AG04449 (cell line): ENCODE measurements around the gene STARD3NL.

Source experiments
- CTCF ChIA-PET: fragments of 350-600 bp; formaldehyde crosslinking; extraction: SDS; loops from one replicate; lab custom pipeline; 2021; ENCODE audit warnings: antibody characterized with exemption; lab: Yijun Ruan, JAX
- POLR2A ChIA-PET: fragments of 400-600, 350-600 bp; formaldehyde crosslinking; extraction: SDS; loops from one replicate; lab custom pipeline; 2020; ENCODE audit warnings: antibody characterized with exemption, inconsistent platforms; lab: Yijun Ruan, JAX
- DNase-seq: peaks from one replicate; pipeline ENCODE4 v3.0.0-alpha.2; 2010; ENCODE audit warnings: low read depth, low spot score
- H3K4me3 ChIP-seq: 2 replicates; pipeline ENCODE4 v1.5.1; 2011; ENCODE audit warnings: low read depth, mild to moderate bottlenecking, control low read depth, low read length
- TF ChIP-seq, protein P1 (sequence below): IDR thresholded peaks from one replicate; pipeline ENCODE4 v1.5.1; 2011; ENCODE audit warnings: mild to moderate bottlenecking, moderate library complexity, low read length, control low read depth, inconsistent platforms; ENCODE audit not compliant: insufficient read depth; ENCODE audit errors: missing control alignments

STARD3NL gene

DNA sequence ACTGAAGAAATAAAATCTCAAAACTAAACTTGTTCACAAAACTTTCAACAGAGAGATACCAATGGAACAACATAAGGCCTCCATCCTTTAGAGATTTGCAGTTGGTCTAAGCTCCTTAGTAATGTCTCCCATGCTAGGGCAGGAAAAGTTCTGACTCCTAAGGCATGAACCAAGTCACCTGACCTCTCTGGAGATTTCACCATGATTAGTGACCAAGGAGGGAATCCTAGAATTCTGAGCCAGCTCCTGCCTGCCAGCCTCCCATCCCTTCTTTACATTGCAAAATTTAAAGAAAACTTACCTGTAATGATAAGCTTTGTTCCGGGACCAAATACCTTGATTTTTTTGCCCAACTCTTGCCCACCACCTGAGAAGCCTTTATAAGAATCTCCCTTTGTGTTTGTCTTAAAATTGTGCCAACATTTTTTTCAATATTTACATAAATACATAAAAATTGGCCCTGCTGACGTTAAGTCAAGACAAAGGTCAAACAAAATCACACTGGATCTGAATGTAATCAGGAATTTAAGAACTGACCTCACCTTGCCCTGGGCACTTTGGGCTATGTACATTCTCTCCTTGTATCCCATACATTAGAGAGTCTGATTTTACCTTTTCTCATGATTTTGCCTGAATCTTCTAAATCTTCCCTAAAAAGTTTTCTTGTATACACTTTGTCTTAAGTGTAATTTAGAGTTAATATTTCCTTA lies 95.4 kb downstream of the STARD3NL start, which contains the start of gene TARP:
Gene TARP, minus strand, starts transcription at position 351 of the 710 bp plus-strand sequence.
- CTCF ChIA-PET: no interaction called here
- POLR2A ChIA-PET: no interaction called here
- H3K4me3 ChIP-seq: no peak within 1 kb of the TSS
- DNase-seq: no peak
- TF ChIP-seq, protein P1, sequence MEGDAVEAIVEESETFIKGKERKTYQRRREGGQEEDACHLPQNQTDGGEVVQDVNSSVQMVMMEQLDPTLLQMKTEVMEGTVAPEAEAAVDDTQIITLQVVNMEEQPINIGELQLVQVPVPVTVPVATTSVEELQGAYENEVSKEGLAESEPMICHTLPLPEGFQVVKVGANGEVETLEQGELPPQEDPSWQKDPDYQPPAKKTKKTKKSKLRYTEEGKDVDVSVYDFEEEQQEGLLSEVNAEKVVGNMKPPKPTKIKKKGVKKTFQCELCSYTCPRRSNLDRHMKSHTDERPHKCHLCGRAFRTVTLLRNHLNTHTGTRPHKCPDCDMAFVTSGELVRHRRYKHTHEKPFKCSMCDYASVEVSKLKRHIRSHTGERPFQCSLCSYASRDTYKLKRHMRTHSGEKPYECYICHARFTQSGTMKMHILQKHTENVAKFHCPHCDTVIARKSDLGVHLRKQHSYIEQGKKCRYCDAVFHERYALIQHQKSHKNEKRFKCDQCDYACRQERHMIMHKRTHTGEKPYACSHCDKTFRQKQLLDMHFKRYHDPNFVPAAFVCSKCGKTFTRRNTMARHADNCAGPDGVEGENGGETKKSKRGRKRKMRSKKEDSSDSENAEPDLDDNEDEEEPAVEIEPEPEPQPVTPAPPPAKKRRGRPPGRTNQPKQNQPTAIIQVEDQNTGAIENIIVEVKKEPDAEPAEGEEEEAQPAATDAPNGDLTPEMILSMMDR: no peak

DNA sequence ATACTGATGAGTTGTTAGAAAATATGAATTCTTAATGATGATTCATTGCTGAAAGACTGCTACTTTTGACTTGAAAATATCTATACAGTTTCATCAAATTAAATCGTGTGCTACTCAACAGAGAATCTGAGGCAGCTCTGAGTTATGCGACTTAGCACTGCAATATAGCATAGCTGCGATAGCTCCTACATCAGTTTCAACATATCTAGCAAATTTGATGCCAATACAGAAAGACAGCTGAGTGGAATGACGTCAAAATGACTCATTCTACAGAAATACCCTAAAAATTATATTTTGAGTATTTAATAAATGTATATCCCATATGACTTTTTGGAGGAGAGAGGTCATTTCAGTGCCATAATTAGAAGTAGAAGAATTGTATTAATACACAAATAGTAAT lies 96.4 kb downstream of the STARD3NL start:
- ChIA-PET POLR2A (no interaction called here), CTCF (interaction anchor here (1.1 kb wide), 1 partner anchor 58 kb away, joined by 4 read pairs; no protein-coding TSS in a partner anchor)
- TF ChIP-seq, protein P1: no peak
- no peak for DNase-seq
- no peak overlapping the region for H3K4me3 ChIP-seq

DNA sequence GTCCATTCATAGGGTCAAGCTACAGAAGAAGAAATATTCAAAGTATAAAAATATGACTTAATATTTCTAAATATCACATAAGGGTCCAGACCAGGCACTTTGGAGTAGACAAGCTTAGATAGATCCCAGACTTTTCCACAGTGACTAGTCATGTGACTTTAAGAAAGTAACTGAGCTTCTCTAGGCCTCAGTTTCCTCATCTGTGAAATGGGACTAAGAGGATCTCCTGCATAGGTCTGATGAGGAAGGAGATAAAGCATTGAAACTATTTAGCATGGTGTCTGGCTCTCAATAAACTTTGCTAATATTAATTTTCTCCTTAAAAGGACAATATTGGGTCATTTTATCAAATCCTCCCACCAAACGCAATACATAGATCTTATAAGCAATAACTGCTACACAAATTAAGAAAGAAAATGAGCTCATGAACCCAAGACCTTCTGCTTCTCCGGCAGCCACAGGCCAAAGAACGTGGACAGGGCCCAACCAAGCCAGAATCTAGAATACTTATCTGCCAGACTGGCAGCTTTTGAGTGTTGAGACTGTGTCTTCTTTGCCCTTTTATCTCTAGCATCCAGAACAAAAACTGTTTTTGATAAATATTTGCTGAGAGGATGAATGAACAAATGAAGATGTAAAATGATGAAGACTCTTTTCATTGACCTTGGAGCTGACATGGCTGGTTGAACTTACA lies 97.0 kb downstream of the STARD3NL start:
- no peak overlapping the region for H3K4me3 ChIP-seq
- TF ChIP-seq, protein P1: no peak
- ChIA-PET POLR2A (no interaction called here), CTCF (interaction anchor here (1.1 to 1.4 kb wide), 2 partner anchors 45 to 59 kb away, joined by 3 to 4 read pairs; no protein-coding TSS in a partner anchor)
- no peak for DNase-seq

DNA sequence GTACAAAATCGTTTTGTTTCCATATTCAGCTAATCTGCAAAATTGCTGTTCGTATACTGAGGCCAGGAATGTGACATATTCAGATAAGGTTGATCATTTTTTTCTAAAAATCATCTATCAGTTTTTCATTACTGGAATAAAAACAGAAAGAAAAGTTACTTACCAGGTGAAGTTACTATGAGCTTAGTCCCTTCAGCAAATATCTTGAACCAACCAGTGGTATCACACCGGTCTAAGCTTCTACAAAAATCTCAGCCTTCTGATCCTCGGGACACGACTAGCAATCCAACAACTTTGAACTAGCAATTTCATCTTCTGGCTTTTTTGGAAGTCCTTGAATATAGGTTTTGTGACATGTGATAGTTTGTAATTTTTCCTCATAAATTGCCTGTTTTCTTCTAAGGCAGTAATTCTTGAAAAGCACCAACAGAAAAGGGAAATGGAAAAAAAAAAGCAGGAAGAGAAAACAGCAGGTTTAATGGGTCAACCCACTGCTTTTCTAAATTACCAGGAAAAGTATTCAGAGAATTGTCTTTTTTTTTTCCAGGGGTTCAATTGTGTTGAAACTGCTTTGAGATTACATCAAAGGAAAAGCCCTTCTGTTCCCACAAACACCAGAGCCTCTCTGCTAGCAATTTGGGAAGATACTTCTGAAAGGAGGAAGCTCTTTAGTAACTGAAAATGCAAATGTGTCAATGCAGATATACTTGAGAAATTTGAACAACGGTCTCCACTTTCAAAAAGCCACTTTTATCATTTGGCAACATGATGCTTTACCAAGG lies 98.2 kb downstream of the STARD3NL start:
- CTCF ChIA-PET: interaction anchor here (1.4 kb wide), 1 partner anchor 43 kb away, joined by 3 read pairs; no protein-coding TSS in a partner anchor
- POLR2A ChIA-PET: no interaction called here
- TF ChIP-seq, protein P1: no peak
- DNase-seq: no peak
- H3K4me3 ChIP-seq: no peak overlapping the region

DNA sequence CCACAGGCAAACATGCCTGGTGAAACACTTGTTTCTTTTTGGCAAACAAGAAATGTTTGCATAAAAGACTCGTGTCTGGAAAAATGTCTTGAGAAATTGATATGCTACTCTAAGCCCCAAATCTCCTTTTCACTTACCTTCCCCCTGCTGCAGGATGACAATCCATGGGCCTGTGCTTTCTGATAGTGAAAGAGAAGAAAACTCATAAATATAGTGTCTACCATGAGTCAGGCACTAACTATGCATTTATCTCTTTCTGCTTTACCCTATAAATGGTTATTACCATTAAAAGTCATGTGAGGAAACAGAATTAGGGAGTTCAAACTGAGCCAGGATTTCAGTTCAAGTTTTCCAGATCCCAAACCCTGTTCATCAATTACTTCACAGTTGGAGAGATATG lies 102.0 kb downstream of the STARD3NL start:
- TF ChIP-seq, protein P1: no peak
- no peak for DNase-seq
- no peak overlapping the region for H3K4me3 ChIP-seq
- ChIA-PET POLR2A (no interaction called here), CTCF (no interaction called here)
